HCT116 (cell line): Measurements from ENCODE around the gene TLE4. TPM values are rescaled to one million over a fixed set of nuclear protein-coding genes. Genes with fewer than 3 reads are reported as not detected.

Experiments used
- ATAC-seq: fragments of 200-7000 bp; cut with Tn5 transposase; 2 replicates; pipeline ENCODE4 v1.9.1; 2020; ENCODE audit warnings: mild to moderate bottlenecking, moderate library complexity
- BruUV-seq: library from RNA; stranded (reverse); fragments of 400-500 nt; replicated peaks from 2 replicates; lab custom pipeline; 2021; lab: Mats Ljungman, UMichigan
- CTCF ChIA-PET: fragments of 300-600 bp; sonication (Branson Sonifier 250); formaldehyde crosslinking; loops from one replicate; lab custom pipeline; 2021; ENCODE audit warnings: antibody characterized with exemption; lab: Charles Lee
- POLR2A ChIA-PET: fragments of 300-600, 350-600 bp; sonication (Branson Sonifier 250); formaldehyde crosslinking; loops from one replicate; lab custom pipeline; 2021; ENCODE audit warnings: antibody characterized with exemption; lab: Charles Lee
- RAD21 ChIA-PET, 2 experiments: fragments of 300-600 bp; sonication (Branson Sonifier 250); formaldehyde crosslinking; loops; one replicate each; lab custom pipeline; 2023; ENCODE audit warnings: low total read pairs in 2 of 2; ENCODE audit not compliant: uncharacterized antibody in 2 of 2, unreplicated experiment in 2 of 2, low non-redundant PET in 1 of 2; lab: Charles Lee
- DNase-seq: peaks from one replicate; pipeline ENCODE4 v3.0.0-alpha.2; 2010; ENCODE audit warnings: low read depth, low spot score
- H2AFZ ChIP-seq: fragments of 200-600 bp; shearing (Covaris generic), sonication (generic); 2 replicates; pipeline ENCODE4 v1.6.1; 2017; ENCODE audit warnings: low read depth, mixed run types, mixed read lengths, antibody characterized with exemption, low read length; ENCODE audit not compliant: poor library complexity, severe bottlenecking
- H3K27ac ChIP-seq: 2 replicates; pipeline ENCODE4 v1.5.1; 2012; ENCODE audit warnings: low read depth, low read length
- H3K27me3 ChIP-seq: fragments of 200-600 bp; sonication (generic); 2 replicates; pipeline ENCODE4 v1.6.1; 2016; ENCODE audit warnings: mixed run types, low read length, mixed read lengths; ENCODE audit not compliant: insufficient read depth
- H3K36me3 ChIP-seq, 2 experiments: fragments of 200-500 bp in 1 of 2; fragments of 200-600 bp in 1 of 2; sonication (Bioruptor generic) in 1 of 2; sonication (generic) in 1 of 2; 2 replicates each; pipeline versions ENCODE4 v1.5.1 to v1.6.1; 2014 to 2016; ENCODE audit warnings: low read length in 2 of 2, inconsistent platforms in 1 of 2, mixed read lengths in 1 of 2, mixed run types in 1 of 2; ENCODE audit not compliant: insufficient read depth in 2 of 2, control insufficient read depth in 1 of 2
- H3K4me1 ChIP-seq, 2 experiments: fragments of 200-600 bp in 1 of 2; sonication (generic) in 1 of 2; 2 replicates each; pipeline versions ENCODE4 v1.5.1 to v1.6.1; 2012 to 2017; ENCODE audit warnings: low read length in 2 of 2, inconsistent platforms in 1 of 2, mild to moderate bottlenecking in 1 of 2, mixed read lengths in 1 of 2, mixed run types in 1 of 2, moderate library complexity in 1 of 2; ENCODE audit not compliant: insufficient read depth in 2 of 2, control insufficient read depth in 1 of 2
- H3K4me2 ChIP-seq: fragments of 200-600 bp; sonication (generic); 2 replicates; pipeline ENCODE4 v1.6.1; 2017; ENCODE audit warnings: mixed run types, low read length, mixed read lengths
- H3K4me3 ChIP-seq, 2 experiments: fragments of 200-600 bp in 1 of 2; sonication (generic) in 1 of 2; replicated peaks in 1 of 2; 2 replicates each; pipeline ENCODE4 v1.5.1; 2011 to 2016; ENCODE audit warnings: low read length in 2 of 2, control low read depth in 1 of 2, low read depth in 1 of 2, mild to moderate bottlenecking in 1 of 2, mixed read lengths in 1 of 2, mixed run types in 1 of 2
- H3K79me2 ChIP-seq: fragments of 200-600 bp; sonication (generic); 2 replicates; pipeline ENCODE4 v1.6.1; 2017; ENCODE audit warnings: mild to moderate bottlenecking, mixed run types, low read length, moderate library complexity, mixed read lengths; ENCODE audit not compliant: insufficient read depth
- H3K9ac ChIP-seq: fragments of 200-600 bp; sonication (generic); 2 replicates; pipeline ENCODE4 v1.6.1; 2016; ENCODE audit warnings: low read length, mixed read lengths
- H3K9me2 ChIP-seq: fragments of 200-600 bp; sonication (generic), shearing (Covaris generic); 2 replicates; pipeline ENCODE4 v1.6.1; 2017; ENCODE audit warnings: mixed run types, mild to moderate bottlenecking, moderate library complexity; ENCODE audit not compliant: insufficient read depth
- H3K9me3 ChIP-seq, 2 experiments: fragments of 200-500 bp in 1 of 2; fragments of 200-600 bp in 1 of 2; sonication (Bioruptor generic) in 1 of 2; sonication (generic) in 1 of 2; 2 replicates each; pipeline ENCODE4 v1.6.1; 2014 to 2017; ENCODE audit warnings: low read length in 2 of 2, mixed read lengths in 2 of 2, inconsistent platforms in 1 of 2, low read depth in 1 of 2, mild to moderate bottlenecking in 1 of 2, mixed run types in 1 of 2, moderate library complexity in 1 of 2; ENCODE audit not compliant: control insufficient read depth in 1 of 2, insufficient read depth in 1 of 2
- H4K20me1 ChIP-seq: fragments of 200-600 bp; sonication (generic), shearing (Covaris generic); 2 replicates; pipeline ENCODE4 v1.6.1; 2017; ENCODE audit warnings: mixed run types, mild to moderate bottlenecking, moderate library complexity; ENCODE audit not compliant: insufficient read depth
- ATF3 ChIP-seq: IDR thresholded peaks from 2 replicates; pipeline ENCODE4 v1.6.1; 2012
- CEBPB ChIP-seq: IDR thresholded peaks from 2 replicates; pipeline ENCODE4 v1.6.1; 2012; ENCODE audit warnings: low read depth
- CTCF ChIP-seq, 3 experiments: fragments of 200-600 bp in 1 of 3; sonication (generic) in 1 of 3; IDR thresholded peaks in 2 of 3; conservative IDR thresholded peaks in 1 of 3; 2 replicates each; pipeline ENCODE4 v1.5.1; 2012 to 2017; ENCODE audit warnings: low read depth in 2 of 3, low read length in 2 of 3, antibody characterized with exemption in 1 of 3, borderline replicate concordance in 1 of 3, control low read depth in 1 of 3, mild to moderate bottlenecking in 1 of 3, mixed read lengths in 1 of 3, mixed run types in 1 of 3, moderate library complexity in 1 of 3; ENCODE audit not compliant: insufficient read depth in 1 of 3
- ELF1 ChIP-seq: IDR thresholded peaks from 2 replicates; pipeline ENCODE4 v1.6.1; 2012; ENCODE audit warnings: low read depth, borderline replicate concordance
- EZH2 ChIP-seq: fragments of 200-600 bp; sonication (generic); IDR thresholded peaks from 2 replicates; pipeline ENCODE4 v1.6.1; 2017; ENCODE audit warnings: antibody characterized with exemption, mixed run types
- EZH2phosphoT487 ChIP-seq: fragments of 200-600 bp; IDR thresholded peaks from 2 replicates; pipeline ENCODE4 v1.6.1; 2018; ENCODE audit warnings: antibody characterized with exemption, borderline replicate concordance
- MAX ChIP-seq: IDR thresholded peaks from 2 replicates; pipeline ENCODE4 v1.6.1; 2012
- POLR2AphosphoS5 ChIP-seq: IDR thresholded peaks from 2 replicates; pipeline ENCODE4 v1.6.1; 2011; ENCODE audit warnings: mild to moderate bottlenecking, low read depth, low read length, moderate library complexity
- REST ChIP-seq: IDR thresholded peaks from 2 replicates; pipeline ENCODE4 v1.6.1; 2012; ENCODE audit warnings: low read depth
- SIN3A ChIP-seq: IDR thresholded peaks from 2 replicates; pipeline ENCODE4 v1.6.1; 2012; ENCODE audit warnings: low read depth
- TCF7L2 ChIP-seq: IDR thresholded peaks from 2 replicates; pipeline ENCODE4 v1.7.0; 2011; ENCODE audit warnings: borderline replicate concordance, inconsistent platforms; ENCODE audit not compliant: insufficient read depth, insufficient read length; ENCODE audit errors: extremely low read depth
- YY1 ChIP-seq: IDR thresholded peaks from 2 replicates; pipeline ENCODE4 v1.6.1; 2011; ENCODE audit warnings: low read length, low read depth, moderate library complexity, mild to moderate bottlenecking; ENCODE audit not compliant: insufficient replicate concordance; ENCODE audit errors: extremely low read depth
- ZFX ChIP-seq: fragments of 450-650 bp; IDR thresholded peaks from 2 replicates; pipeline ENCODE4 v1.6.1; 2017
- ZNF274 ChIP-seq: fragments of 200-500 bp; sonication (Bioruptor generic); IDR thresholded peaks from 2 replicates; pipeline ENCODE4 v1.6.1; 2014; ENCODE audit warnings: mild to moderate bottlenecking, low read depth, low read length, inconsistent platforms
- intact Hi-C: fragments of 100-400 bp; cut with micrococcal nuclease; formaldehyde crosslinking; loops from 2 replicates; pipeline ENCODE4 v1.10.0; 2022
- total RNA-seq: library from RNA; stranded (reverse); gene quantifications from one replicate; pipeline ENCODE4 v1.2.1, GENCODE V29; 2021; ENCODE audit not compliant: unreplicated experiment

TLE4 gene
- total RNA-seq, 1 experiment from 2014 or later: 0.39 TPM

- TF ChIP-seq REST: no peak
These were observed 12.1 kb upstream of the TLE4 start (continued) for GRCh38 chr9:79559495-79560181.

- H2AFZ ChIP-seq: no peak overlapping the region
- no peaks in the 10 kb centered on the region for H4K20me1 ChIP-seq
- no peak for DNase-seq
- no peaks in the 10 kb centered on the region for H3K9me2 ChIP-seq
- no peak for ATAC-seq
- no peak overlapping the region for H3K4me2 ChIP-seq
- peaks cover 0 to 24% of the 10 kb centered on the region in 2 experiments; a peak in 1 of 4 replicates for H3K9me3 ChIP-seq
- no peak overlapping the region for H3K4me3 ChIP-seq
- H3K27me3 ChIP-seq: no peaks in the 10 kb centered on the region
- RAD21 ChIA-PET: no interaction called here
- no peaks in the 10 kb centered on the region for H3K4me1 ChIP-seq
- CTCF ChIA-PET: no interaction called here
- intact Hi-C loops: no loop called here
- BruUV-seq: no TSS peak
- H3K79me2 ChIP-seq: no peaks in the 10 kb centered on the region
- POLR2A ChIA-PET: no interaction called here
- H3K36me3 ChIP-seq: no peaks in the 10 kb centered on the region
- no peak for TF ChIP-seq YY1
- no peak for TF ChIP-seq EZH2
- no peak for TF ChIP-seq SIN3A
- TF ChIP-seq CEBPB: no peak
- no peak for TF ChIP-seq ELF1
- TF ChIP-seq ZNF274: no peak
- TF ChIP-seq CTCF (IDR thresholded peaks at IDR 0.05 in 2 of 3, conservative IDR thresholded peaks at IDR 0.05 in 1 of 3; ENCODE audit: borderline replicate concordance in 1 of 3, insufficient read depth in 1 of 3, low read depth in 2 of 3, low read length in 2 of 3): no peak
- TF ChIP-seq ATF3: no peak
- TF ChIP-seq POLR2AphosphoS5: no peak
- no peak for TF ChIP-seq MAX
- no peak for TF ChIP-seq ZFX
- TF ChIP-seq EZH2phosphoT487: no peak
- no peak for TF ChIP-seq TCF7L2
- TF ChIP-seq, all 23 proteins: peak for 0
- Histone ChIP-seq H3K27ac (no peak overlapping the region), H3K9ac (no peak overlapping the region)
These were observed 8.9 kb upstream of the TLE4 start for GRCh38 chr9:79562749-79563386.
